Duodenal mucosa (tissue), 2 donors: ENCODE results near the gene SHISA6.
"Not testable (repeated sequence)": the region's sequence is repeated elsewhere in the genome, so short reads cannot be mapped to it uniquely, and the experiment has no call there.

Experiments
- H3K27ac ChIP-seq: one replicate; pipeline ENCODE4 v1.7.0; 2013; ENCODE audit warnings: low read depth, low read length
- H3K27me3 ChIP-seq, 2 donors: one replicate each; pipeline ENCODE4 v1.7.0; 2013; ENCODE audit warnings: low read length in 2 of 2, control low read depth in 1 of 2; ENCODE audit not compliant: insufficient read depth in 2 of 2, control insufficient read depth in 1 of 2
- H3K36me3 ChIP-seq, 2 donors: one replicate each; pipeline ENCODE4 v1.7.0; 2013; ENCODE audit warnings: low read length in 2 of 2, control low read depth in 1 of 2; ENCODE audit not compliant: insufficient read depth in 2 of 2, control insufficient read depth in 1 of 2
- H3K4me1 ChIP-seq, 2 donors: one replicate each; pipeline ENCODE4 v1.7.0; 2013; ENCODE audit warnings: low read length in 2 of 2, control low read depth in 1 of 2; ENCODE audit not compliant: insufficient read depth in 2 of 2, control insufficient read depth in 1 of 2
- H3K4me3 ChIP-seq, 2 donors: one replicate each; pipeline ENCODE4 v1.7.0; 2013; ENCODE audit warnings: low read length in 2 of 2, low read depth in 1 of 2
- H3K9ac ChIP-seq, 2 donors: one replicate each; pipeline ENCODE4 v1.7.0; 2013; ENCODE audit warnings: low read length in 2 of 2, low read depth in 1 of 2
- H3K9me3 ChIP-seq, 2 donors: one replicate each; pipeline ENCODE4 v1.7.0; 2013; ENCODE audit warnings: low read length in 2 of 2, control low read depth in 1 of 2; ENCODE audit not compliant: control insufficient read depth in 1 of 2

The SHISA6 gene

DNA sequence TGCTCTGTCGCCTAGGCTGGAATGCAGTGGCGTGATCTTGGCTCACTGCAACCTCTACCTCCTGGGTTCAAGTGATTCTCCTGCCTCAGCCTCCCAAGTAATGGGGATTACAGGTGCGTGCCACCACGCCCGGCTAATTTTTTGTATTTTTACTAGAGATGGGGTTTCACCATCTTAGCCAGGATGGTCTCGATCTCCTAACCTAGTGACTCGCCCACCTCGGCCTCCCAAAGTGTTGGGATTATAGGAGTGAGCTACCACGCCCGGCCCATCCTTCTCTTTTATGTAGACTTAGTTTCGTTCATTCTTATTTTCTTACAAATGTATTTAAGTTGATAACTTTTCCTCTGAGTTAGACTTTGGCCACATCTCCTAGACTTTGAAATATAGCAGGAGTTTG is 75.4 kb downstream of the SHISA6 start:
- not testable (repeated sequence) for H3K36me3 ChIP-seq, H3K27ac ChIP-seq, H3K27me3 ChIP-seq, H3K4me1 ChIP-seq, H3K9ac ChIP-seq, H3K4me3 ChIP-seq, H3K9me3 ChIP-seq

DNA sequence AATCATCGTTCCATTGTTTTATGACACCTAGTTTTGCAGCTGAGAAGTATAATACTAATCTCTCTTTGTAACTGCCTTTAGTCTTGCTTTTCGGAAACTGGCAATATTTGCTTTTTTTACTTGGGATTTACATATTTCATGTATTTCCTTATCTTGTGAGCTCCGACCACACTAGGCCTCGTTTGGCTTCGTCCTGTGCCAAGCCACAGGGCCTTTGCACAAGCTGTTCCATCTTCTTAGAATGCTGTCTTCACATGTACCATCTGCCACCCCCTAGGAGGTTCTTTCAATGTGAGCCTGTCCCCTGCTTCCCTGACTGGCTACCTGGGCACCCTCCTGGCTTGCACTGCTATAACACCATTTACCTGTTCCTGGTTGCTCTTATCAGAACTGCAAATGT is 77.2 kb downstream of the SHISA6 start:
- Histone ChIP-seq H3K9me3 (peaks cover 0 to 6% of the 10 kb centered on the region in 2 donors), H3K4me3 (no peak overlapping the region), H3K27ac (no peak overlapping the region), H3K27me3 (no peaks in the 10 kb centered on the region), H3K4me1 (no peaks in the 10 kb centered on the region), H3K36me3 (no peaks in the 10 kb centered on the region), H3K9ac (no peak overlapping the region)

GRCh38 chr17:11319894-11320293 is 78.9 kb downstream of the SHISA6 start:
- no peak overlapping the region for H3K27ac ChIP-seq
- H3K27me3 ChIP-seq, result no peaks in the 10 kb centered on the region
- H3K36me3 ChIP-seq, result no peaks in the 10 kb centered on the region
- H3K4me3 ChIP-seq, result no peak overlapping the region
- peaks cover 0 to 6% of the 10 kb centered on the region in 2 donors for H3K9me3 ChIP-seq
- no peak overlapping the region for H3K9ac ChIP-seq
- H3K4me1 ChIP-seq, result no peaks in the 10 kb centered on the region

DNA sequence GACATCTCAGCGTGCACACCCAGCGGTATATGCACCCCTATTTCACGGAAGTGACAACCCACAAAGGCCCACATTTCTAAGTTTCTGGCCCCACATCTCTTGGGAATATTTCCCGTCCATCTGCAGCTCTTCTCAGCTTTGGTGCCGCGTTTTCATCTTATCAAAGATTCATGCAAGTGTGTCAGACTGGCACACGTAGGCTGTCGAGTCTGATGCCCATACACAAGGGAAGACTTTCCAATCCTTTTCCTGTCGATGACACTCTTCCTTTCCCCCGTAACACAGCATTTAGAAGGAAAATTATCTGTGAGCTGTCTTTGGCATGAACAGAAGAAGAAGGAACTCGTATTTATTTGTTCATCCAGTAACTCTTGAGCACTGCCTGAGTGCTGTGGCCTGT is 83.0 kb downstream of the SHISA6 start:
- Histone ChIP-seq H3K4me1 (no peaks in the 10 kb centered on the region), H3K9me3 (peaks cover 0 to 6% of the 10 kb centered on the region in 2 donors), H3K4me3 (no peak overlapping the region), H3K27me3 (no peaks in the 10 kb centered on the region), H3K36me3 (no peaks in the 10 kb centered on the region), H3K27ac (no peak overlapping the region), H3K9ac (no peak overlapping the region)

- Histone ChIP-seq H3K4me1 (no peaks in the 10 kb centered on the region), H3K9me3 (peaks cover 0 to 6% of the 10 kb centered on the region in 2 donors), H3K36me3 (no peaks in the 10 kb centered on the region), H3K9ac (no peak overlapping the region), H3K4me3 (no peak overlapping the region), H3K27me3 (no peaks in the 10 kb centered on the region), H3K27ac (no peak overlapping the region)
Measured at GRCh38 chr17:11324846-11325420, 83.9 kb downstream of the SHISA6 start.

DNA sequence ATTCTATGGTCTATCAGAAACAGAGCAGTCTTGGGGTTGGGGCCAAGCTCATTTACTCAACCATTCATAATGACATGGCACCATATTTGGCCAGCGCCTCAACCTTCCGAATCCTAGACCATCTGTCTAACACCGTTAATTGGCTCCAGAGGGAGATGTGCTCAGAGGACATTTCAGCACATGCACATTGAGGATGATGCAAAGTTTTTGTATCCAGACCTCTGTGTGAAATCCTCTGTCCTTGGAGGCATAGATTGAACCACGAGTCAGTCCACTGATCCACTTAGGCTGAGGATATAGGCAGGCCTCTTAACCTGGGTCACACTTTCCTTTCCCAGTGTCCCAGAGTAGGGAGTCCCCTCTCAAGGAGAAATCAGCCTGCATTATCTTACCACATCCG is 85.5 kb downstream of the SHISA6 start:
- Histone ChIP-seq H3K4me1 (no peaks in the 10 kb centered on the region), H3K9ac (no peak overlapping the region), H3K4me3 (no peak overlapping the region), H3K27me3 (no peaks in the 10 kb centered on the region), H3K9me3 (no peaks in the 10 kb centered on the region), H3K36me3 (no peaks in the 10 kb centered on the region), H3K27ac (no peak overlapping the region)

DNA sequence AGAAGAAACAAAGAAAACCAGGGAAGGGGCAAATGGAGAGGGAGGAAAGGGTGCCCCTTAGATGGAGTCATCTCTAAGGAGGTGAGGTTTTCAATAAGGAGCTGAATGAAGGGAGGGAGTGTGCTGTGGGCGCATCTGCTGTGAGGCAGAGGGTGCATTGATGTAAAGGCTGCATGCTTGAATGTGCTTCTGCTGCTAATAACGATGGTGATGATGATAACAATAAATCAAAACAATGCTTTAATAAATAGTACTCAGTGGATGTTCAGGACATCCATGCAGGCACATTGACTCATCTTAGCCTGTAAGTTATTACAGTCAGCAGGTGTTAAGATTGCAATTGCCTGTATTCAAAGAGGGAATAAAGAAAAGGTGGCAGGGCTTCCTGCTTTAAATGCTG is 87.8 kb downstream of the SHISA6 start:
- Histone ChIP-seq H3K27ac (no peak overlapping the region), H3K9ac (no peak overlapping the region), H3K4me3 (no peak overlapping the region), H3K4me1 (no peaks in the 10 kb centered on the region), H3K27me3 (no peaks in the 10 kb centered on the region), H3K36me3 (no peaks in the 10 kb centered on the region), H3K9me3 (no peaks in the 10 kb centered on the region)

GRCh38 chr17:11330006-11330405 is 89.0 kb downstream of the SHISA6 start:
- H3K9ac ChIP-seq, result no peak overlapping the region
- no peak overlapping the region for H3K4me3 ChIP-seq
- H3K36me3 ChIP-seq, result no peaks in the 10 kb centered on the region
- H3K9me3 ChIP-seq, result no peaks in the 10 kb centered on the region
- no peaks in the 10 kb centered on the region for H3K27me3 ChIP-seq
- H3K27ac ChIP-seq, result no peak overlapping the region
- H3K4me1 ChIP-seq, result no peaks in the 10 kb centered on the region

DNA sequence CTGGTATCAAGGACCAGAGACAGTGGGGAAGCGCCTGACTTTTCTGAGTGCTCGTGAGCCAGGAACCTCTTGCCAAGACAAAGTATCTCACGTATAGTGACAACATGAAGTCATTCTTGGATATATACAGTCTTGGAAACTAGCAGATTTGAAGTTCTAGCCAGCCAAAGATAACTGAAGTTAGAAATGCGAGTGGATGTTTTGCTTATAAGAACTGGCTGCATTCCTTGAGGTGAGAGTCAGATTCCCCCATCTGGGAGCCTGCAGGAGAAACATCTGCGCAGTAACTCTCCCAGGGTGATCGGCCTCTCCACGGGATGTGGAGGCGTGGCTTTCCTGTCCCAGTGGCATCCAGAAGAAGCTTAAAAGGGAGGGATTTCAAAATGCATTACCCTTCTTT is 89.8 kb downstream of the SHISA6 start:
- no peak overlapping the region for H3K27ac ChIP-seq
- H3K9ac ChIP-seq, result no peak overlapping the region
- H3K9me3 ChIP-seq, result no peaks in the 10 kb centered on the region
- no peaks in the 10 kb centered on the region for H3K4me1 ChIP-seq
- no peak overlapping the region for H3K4me3 ChIP-seq
- no peaks in the 10 kb centered on the region for H3K27me3 ChIP-seq
- no peaks in the 10 kb centered on the region for H3K36me3 ChIP-seq

DNA sequence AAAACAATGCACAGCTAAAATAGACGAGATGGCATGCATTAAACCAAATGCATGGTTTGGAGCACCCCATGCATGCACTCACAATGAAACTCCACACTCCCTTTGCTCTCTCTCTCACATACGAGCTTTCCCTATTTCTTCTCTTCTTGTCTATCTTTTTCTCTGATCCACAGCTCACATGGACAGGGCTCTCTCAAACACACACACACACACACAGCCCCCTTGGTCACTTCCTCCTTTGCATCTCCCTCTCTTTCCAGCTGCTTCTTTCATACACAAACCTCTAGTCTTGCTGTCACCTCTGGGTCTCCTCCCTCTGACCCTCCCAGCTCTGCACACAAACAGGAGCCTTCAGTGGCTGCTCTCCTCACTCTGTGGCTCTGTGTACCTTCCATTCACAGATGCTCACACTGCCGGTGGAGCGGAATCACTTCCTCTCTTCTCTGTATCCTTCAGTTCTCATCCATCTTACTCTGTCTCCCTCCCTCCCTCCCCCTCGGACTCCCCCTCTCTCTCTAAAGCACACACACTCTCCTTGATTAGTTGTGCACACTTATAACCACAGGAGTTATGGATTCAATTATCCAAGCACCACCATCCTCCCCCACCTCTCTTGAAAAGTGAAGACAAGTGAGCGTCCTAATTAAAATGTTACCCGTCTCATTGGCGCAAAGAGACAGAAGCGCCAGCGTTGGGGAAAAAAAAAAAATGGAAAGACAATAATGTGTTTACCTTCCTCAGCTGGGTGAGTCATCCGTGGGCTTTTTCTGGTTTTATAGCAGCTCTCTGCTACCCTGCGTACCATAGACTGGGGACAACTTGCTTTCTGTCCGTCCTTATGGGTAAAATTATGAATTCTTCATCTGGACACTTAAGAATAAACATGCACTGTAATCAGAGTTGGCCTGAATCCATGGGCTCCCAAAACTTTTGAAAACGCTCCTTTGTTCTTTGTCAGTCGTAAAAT is 90.8 kb downstream of the SHISA6 start:
- Histone ChIP-seq H3K27me3 (no peaks in the 10 kb centered on the region), H3K36me3 (no peaks in the 10 kb centered on the region), H3K4me3 (no peak overlapping the region), H3K9ac (no peak overlapping the region), H3K27ac (no peak overlapping the region), H3K9me3 (no peaks in the 10 kb centered on the region), H3K4me1 (no peaks in the 10 kb centered on the region)
